A172 (cell line): Measurements from ENCODE around the gene CHMP4A. TPM values are rescaled to one million over a fixed set of nuclear protein-coding genes. Genes with fewer than 3 reads are reported as not detected.

Experiments used
- DNase-seq: peaks from one replicate; pipeline ENCODE4 v3.0.0-alpha.2; 2015; ENCODE audit warnings: low spot score
- total RNA-seq: library from RNA; depleted of rRNA; stranded (reverse); fragments of >200 nt; shearing (Covaris generic); gene quantifications from 2 replicates; pipeline ENCODE4 v1.2.3, GENCODE V29; 2014; rRNA removed

Gene CHMP4A, protein sequence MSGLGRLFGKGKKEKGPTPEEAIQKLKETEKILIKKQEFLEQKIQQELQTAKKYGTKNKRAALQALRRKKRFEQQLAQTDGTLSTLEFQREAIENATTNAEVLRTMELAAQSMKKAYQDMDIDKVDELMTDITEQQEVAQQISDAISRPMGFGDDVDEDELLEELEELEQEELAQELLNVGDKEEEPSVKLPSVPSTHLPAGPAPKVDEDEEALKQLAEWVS
- 19.8 and 38.1 TPM in 2 replicates for total RNA-seq

DNA sequence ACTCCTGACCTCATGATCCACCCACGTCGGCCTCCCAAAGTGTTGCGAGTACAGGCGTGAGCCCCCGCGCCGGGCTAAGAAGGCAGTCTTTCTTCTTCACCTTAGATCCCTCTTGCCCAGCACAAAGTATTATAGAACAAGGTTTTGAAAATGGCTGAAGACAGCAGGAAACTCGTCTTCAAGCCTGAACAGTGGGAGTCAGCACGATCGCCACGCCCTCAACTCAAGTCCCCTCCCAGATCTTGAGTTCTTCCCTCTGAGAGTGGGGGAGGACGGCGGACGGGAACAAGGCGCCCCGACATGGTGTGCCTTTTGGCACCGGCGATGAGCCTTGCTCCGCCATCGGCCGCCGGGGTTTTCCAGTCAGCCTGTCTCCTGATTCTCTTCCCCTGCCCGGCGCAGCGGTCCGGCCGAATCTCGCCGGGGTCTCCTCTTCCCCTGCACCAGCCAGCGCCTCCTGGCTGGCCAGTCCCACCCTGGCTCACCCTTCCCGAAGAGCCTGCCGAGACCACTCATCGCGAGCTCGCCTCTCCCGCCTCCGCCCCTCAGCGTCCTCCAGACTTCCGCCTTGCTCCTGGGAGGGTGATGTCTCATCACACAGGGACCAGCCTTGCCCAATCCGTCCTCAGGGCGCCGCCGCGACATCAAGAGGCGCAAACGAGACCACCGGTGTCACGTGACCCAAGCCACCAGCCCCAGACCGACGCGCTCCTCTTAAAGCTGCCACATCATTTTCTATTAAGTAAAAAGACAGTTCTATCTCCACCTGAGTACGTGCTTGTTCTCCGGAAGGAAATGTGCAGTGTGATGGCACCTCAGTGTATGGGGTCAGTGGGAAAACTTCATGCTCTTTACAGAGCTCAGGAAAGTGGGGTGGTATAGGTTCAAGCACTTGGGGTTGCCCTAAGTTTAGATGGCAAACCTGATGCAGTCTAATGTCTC lies at the start of gene CHMP4A:
Gene CHMP4A, minus strand, starts transcription at position 565 of the 942 bp plus-strand sequence. Its CDS starts 49 bp downstream, at position 516.
- peak; percentile 91 for DNase-seq

DNA sequence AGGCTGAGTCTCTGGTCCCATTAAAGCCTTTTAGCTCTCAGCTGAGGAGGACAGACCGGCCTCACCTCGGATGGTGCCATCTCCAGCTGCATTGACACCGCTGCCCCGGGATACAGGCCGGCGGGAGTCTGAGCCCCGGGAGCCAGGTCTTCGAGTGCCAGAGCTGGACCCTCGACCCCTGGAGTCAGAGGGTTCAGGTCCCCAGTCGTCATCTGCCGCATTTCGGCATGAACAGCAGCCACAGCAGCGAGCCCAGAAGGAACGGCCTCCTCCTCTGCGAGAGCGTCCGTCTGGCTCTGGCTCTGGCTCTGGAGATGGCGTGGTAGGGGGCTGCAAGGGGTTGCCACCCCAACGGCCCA lies 48.7 kb upstream of the CHMP4A start:
- DNase-seq: no peak

DNA sequence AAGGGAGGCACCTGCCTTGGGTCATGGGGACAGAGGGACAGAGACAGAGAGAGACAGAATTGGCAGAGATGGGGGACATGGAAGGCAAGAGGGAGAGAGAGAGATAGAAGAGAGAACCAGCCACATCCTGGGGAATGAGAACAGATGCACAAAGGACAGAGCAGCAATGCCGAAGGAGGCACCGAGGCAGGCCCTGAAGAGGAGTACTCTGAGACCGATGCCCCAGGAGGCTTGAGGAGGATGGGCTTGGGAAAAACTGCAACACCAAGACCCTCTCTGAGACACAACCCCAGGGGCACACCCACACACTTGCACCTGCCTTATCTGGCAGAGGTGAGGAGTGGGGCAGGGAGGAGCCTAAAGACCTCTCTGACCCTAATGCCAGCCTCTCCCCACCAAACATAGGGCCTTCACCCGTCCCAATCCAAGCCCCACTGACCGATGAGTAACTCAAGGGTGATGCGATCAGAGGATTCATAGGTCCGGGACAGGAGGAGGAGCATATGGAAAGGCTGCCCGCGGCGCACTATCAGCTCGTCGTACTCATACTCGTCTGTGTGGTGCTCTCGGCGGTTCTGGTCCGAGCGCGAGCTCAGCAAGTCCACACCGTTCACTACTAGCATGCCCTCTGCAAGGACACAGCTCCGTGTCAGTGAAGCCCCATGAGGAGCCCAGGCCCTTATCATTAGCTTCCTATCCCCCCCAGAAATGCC lies 48.1 kb upstream of the CHMP4A start:
- no peak for DNase-seq

DNA sequence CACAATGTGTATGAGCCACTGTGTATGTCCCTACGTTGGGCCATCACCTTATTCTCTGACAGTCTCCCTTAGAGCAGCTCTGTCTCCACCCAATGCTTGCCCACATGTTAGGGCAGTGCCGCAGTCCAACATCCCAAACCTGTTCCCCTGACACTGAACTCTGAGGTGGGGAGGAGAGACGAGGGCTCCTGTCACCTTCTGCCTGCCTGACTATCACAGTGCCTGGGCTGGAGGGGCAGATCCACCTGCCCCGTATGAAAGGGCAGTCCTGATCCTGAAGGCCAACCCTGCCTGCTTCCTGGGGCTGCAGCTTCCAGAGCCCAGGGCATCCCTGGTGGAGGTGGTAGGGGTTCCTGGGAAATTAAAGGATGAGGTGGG lies 47.5 kb upstream of the CHMP4A start:
- no peak for DNase-seq

DNA sequence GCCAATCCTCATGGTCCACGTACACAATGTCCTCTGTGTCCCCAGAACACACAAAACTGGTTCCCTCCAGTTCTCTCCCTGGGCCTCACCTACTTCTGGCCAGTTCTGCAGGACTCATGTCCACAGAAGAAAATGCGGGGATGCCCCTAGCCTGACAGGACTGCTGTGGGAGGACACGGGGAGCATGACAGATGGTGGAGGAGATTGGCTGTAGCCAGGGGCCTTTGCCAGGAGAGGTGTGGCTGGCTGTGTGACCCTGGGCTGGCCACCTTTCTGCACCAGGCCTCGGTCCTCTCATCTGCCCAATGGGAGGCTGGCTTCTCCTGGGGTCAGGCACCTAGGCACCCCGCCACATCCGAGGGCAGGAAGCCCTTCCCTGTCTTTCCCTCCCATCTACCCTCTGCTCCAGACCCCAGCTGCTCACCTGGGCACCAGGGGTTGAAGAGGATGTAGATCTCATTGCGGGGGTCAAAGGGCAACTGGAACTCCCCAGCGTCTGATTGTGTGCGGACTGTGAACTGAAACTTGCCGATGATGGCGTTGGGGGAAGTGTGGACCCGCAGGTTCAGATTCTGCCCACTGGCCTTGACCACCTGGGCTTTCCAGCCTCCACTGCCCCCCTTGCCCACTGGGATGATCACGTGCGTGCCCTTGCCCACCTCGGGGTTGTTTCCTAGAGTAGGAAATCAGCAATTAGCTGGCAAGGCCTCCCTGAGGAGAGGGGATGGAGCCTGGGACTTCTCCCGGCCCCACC lies 46.9 kb upstream of the CHMP4A start:
- DNase-seq: no peak

DNA sequence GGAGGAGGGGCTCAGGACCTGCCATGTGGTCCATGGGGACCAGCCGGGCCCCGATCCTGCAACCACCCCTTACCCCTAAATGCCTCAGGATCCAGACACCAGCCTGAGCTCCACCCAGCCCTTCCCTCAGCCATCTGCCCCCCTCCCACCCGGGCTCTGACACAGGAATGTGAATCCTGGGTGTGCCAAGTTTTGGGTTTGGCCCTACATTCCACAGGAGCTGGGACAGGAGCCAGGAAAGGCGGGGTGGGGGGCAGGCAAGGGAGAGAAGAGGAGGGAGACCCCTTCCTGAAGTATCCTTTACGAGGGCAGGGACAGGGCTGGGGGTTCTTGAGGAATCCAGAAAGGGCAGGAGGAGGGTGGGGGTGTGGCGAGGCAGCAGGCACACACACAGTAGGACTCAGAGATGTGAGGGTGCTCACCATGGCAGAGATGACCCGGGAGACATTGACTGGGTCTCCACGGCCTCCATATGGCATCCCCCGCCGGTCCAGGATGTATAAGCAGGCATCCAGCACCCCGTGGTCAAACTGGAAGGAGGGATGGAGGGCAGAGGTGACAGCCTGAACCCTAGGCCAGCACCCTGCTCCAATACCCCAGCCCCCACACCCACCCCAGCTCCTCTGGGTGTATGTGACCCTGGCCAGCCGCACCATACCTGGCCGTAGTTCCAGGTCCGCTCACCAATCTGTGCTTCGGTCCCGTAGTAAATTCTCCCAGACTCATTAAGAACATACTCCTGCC lies 46.2 kb upstream of the CHMP4A start:
- peak; percentile 7 for DNase-seq

DNA sequence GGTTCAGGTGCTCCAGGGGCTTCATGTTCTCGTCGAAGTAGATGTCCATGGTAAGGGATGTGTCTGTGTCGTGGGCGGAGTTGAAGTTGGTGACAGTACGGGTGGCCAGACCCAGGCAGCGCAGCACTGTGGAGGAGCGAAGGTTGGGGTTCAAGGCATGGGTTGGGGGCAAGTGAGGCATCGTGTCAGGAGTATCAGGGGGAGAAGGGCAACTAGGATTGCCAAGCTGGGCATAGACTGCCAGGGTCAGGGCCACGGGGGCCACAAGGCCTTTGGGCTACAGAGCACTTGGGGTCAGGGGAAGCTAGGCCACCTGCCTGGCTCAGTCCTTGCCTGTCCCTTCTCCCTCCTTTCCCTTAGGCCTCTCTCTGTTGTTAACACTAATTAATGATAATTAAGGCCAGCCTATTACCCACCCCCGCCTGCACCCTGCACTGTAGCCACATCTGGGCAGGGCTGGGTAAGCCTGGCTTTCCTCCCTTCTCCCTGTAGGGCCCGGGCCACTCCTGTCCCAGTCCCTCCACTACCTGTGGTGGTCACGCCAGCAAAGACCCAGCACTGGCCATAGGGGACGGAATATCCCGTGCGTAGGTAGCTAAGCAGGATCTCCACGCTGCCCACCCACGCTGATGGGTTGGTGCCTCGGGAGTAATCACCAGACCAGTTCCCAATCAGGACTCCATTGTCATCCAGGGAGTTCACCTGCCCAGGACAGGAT lies 45.4 kb upstream of the CHMP4A start:
- DNase-seq: no peak

DNA sequence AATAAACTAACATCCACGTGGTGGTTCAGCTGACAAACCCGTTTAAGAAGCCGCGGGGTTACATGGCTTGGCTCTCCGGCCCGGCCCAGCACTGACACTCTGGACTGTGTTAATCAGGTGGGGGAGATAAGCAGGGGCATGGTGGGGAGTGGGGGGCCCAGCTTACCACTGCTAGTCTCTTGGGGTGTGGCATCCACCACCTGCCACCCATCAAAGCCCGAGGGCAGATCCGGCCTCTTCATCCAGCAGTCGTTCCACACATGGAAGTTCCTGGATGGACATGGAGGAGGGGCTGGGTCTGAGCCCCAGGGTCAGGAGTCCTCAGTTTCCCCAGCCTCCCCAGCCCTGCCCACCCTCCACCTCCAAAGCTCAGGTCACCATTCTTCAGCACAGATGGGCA lies 44.8 kb upstream of the CHMP4A start:
- DNase-seq: no peak

DNA sequence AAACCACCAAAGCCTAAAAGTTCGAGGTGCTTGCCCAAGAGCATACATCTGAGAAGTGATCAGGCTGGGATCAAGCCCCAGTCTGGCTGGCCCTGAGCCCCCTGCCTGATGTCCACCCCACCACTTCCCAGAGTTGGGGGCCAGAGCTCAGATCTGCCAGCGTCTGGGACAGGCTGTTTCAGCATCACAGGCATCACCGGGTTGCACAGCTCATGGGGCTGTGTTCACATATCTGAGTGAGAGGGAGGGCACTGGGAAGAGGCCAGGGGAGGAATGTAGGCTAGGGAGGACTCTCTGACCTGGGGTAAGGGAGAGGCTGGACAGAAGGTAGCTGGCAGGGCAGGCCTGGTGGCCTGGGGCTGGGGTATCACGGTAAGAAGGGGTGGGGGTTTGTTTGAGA lies 43.7 kb upstream of the CHMP4A start:
- no peak for DNase-seq

DNA sequence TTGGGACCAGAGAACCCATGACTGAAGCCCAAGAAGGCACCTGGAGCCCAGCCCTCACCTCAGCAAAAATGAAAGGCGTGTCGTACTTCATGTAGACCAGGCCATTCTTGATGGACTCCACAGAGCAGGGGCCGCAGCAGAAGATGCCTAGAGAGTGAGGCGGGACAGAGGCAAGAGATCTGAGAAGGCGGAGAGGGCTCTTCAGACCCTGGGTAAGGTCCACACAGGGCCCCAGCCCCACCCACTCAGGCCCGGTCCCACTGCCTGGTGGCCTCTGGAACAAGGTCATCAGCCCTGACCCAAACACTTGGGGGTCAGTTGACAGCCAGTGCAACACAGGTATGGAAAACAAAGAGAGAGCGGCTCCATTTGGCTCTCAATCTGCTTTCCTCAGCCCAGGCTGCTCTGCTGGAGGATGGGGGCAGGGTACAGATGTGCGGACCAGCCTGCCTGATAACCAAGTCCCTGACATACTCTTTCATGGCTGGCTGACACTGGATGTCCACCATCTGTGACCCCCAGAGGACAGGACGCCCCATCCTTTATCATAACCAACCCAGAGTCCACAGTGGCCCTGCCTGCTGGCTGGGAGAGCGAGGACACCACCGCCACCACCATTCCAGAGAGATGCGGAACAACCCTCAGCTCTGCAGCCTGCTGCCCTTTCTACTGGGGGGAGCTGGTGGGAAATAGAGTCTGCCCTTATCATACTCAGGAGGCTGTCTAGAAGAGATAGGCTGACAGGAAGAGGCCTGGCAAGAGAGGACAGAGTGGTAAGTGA lies 42.8 kb upstream of the CHMP4A start:
- DNase-seq: no peak

DNA sequence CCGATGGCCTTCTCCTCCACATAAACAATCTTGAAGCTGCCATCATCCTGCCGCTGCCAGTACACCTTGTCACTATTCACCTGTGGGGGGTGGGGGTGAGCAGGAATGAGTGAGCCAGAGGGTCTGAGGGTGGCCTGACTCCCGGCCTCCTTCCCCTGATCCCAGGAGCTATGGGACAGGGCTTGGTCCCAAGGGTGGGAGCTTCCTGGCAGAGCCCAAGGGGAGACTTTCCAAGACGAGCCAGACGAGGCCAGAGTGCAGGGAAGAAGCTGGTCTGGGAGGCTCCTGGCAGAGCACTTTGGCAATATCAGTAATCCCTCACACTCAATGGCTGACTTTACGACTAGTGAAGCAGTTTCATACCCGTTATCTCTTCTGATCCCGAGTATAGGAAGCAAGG lies 42.1 kb upstream of the CHMP4A start:
- no peak for DNase-seq

DNA sequence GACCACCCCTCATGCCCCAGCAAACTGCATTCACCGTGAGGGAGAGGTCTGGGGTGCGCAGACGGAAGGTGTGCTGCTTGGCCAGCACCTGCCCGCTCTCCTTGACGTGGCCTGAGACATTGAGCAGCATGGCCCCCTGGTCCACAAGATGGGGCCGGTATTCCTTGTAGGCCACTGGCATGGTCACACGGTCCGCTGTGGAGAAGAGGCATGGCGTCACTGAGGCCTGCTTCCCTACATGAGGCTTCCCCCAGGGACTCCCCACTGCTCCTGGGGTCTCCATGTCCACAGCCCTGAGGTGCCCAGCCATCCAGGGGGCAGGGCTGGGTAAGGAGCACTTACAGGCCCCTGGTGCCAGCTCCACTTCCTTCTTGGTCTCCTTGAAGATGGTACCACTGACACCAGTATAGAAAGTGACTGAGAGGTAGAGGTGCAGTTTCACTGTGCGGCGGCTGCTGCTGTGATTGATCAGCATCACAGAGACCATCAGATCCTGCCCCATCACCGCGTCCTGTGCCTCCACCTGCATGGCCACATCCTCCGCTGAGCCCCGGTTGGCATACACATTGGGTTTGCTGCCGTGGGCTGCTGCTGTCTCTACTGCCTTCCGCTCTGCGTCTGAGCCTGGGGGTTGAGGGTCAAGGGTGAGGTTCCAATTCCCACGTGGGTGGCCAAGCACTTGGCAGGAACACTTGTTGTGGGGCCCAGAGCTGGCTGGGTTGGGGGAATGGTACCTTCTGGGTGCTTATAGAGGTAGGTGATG lies 41.5 kb upstream of the CHMP4A start:
- no peak for DNase-seq

DNA sequence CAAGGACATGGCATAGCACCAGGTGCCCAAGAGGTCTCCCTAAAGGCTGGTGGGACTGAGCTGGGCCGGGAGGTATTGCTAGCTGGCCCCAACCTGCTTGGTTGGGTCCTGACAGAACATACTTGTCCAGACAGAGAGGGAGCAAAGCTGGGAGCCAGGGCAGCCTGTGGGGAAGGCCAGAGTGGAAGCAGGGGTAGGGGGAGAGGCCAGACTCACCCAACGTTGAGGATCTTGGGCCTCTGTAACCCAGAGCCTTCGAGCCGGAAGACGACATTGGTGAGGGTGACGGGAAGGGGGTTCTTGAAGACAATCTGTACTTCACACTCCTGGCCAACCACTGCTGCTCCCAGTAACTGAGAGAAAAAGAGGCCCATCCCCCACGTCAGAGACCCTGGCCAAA lies 40.6 kb upstream of the CHMP4A start:
- no peak for DNase-seq

DNA sequence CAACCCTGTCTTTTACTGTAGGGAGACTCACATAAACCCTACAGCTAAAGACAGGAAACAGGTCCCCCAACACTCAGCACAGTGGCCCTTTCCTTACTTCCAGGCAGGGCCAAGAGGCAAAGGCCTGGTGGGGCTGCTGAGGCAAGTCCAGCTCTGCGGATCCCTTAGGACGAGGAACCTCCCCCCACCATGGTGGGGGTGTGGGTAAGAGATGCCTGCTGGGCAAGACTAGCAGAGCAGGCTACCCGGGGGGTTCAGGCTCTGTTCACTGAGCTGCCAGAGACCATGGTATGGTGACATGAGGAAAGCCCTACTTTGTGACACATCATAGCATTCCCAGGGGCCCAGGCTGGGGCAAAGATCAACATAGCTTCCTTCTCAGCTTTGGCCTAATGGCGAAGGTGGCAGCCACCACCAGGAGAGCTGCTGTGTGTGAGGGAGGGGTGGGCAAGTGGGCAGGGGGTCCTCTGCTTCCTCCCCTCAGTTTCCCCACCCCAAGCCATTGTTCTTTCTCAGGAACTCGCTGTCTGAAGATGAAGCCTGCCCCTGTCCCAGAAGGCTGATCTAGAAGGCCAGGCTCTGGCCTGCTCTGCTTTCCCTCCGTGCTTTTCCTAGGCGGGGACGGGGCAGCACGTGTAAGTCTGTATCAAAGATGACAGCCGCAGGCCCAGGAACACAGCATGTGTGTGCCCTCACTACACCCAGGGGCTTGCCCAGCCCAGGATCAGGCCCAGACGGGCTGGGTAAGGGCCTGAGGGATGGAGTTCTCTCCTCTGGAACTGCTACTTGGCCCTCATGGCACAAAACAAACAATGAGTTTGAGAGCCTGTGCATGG lies 39.2 kb upstream of the CHMP4A start:
- no peak for DNase-seq

DNA sequence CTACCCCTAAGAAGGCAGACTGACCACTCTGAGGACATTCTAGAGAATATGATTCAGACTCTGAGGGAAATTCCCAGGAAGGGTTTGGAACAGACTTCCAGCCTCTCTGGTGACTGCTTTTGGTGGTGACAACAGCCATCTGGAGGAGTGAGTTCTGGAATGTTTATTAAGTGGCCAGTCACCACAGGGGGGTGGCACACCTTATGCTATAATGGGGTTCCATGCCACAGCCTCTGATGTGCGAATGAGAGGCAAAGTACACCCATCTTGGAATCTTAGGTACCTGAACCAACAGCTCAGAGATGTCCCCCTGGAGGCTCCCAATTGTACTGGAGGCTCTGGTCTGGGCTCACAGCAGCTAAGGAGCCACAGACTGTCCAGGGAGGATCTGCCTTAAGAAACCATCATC lies 38.6 kb upstream of the CHMP4A start:
- peak; percentile 55 for DNase-seq

DNA sequence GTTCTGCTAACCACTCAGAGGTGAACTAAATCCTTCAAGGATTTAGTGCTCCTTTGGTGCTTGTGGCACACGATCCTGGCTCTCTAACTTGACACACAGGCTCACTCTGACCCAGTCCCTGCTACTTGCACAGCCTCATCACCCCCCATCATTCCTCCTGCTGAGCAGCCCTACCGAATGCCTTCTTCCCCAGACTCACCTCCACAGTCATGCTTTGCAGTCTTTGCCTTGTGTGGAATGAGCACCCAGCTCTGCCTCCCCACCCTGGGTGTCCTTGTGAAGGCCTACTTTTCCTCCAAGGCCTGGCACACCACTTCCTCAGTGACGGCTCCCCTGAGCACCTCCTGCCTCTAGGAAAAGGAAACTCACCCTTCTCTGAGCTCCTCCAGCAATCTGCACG lies 37.1 kb upstream of the CHMP4A start:
- DNase-seq: no peak

DNA sequence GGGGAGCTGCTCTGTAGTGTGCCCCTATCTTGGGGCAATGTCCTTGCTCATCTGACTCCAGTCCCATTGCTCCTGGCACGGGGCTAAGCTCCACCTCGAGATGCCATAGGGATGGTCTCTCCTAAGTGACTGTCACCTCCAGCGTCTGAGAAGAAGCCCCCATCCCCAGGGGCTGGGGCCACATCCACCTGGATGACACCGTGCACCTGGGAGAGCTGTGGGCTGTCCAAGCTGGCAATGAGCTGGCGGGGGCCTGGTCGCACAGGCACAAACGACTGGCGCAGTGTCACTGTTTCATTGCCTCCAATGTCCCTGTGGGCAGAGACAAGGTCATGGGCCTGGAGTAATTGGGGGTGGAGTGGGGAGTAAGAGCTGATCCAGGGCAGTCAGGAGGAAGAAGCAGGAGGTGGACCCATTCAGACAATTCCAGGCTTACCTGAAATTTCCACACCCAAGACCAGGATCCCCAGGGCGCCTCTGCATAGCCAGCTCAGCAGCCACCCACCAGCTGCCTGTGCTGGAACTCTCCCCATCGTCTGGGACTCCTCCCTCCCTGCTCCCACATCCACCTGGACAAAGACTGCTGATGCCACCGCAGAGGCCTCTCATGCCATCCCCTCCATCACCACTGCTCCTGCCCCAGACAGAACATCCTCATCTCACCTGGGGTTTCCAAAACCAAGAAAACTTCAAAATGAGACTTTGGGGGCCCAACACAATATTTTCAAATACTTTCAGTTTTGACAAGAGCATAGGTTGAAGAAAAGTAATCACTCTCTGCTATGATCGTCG lies 36.1 kb upstream of the CHMP4A start:
- DNase-seq: no peak
